Left ventricle myocardium inferior (tissue), 1 donor: ENCODE measurements around the gene OR5H2. TPM values are rescaled to one million over a fixed set of nuclear protein-coding genes. Genes with fewer than 3 reads are reported as not detected.

ENCODE experiments used
- DNase-seq: peaks from one replicate; pipeline ENCODE4 v3.0.0-alpha.2; 2020
- H3K27ac ChIP-seq: fragments of 200-600 bp; replicated peaks from 2 replicates; pipeline ENCODE4 v1.8.0; 2021
- H3K27me3 ChIP-seq: fragments of 200-600 bp; 2 replicates; pipeline ENCODE4 v1.8.0; 2021; ENCODE audit warnings: low read depth
- H3K36me3 ChIP-seq: fragments of 200-600 bp; 2 replicates; pipeline ENCODE4 v1.8.0; 2021
- H3K4me1 ChIP-seq: fragments of 200-600 bp; 2 replicates; pipeline ENCODE4 v1.8.0; 2021
- H3K4me3 ChIP-seq: fragments of 200-600 bp; 2 replicates; pipeline ENCODE4 v1.8.0; 2021; ENCODE audit warnings: mild to moderate bottlenecking, moderate library complexity
- H3K9me3 ChIP-seq: fragments of 200-600 bp; replicated peaks from 2 replicates; pipeline ENCODE4 v1.8.0; 2021
- CTCF ChIP-seq: fragments of 200-600 bp; IDR thresholded peaks from 2 replicates; pipeline ENCODE4 v1.8.0; 2021; ENCODE audit warnings: antibody characterized with exemption, mild to moderate bottlenecking, borderline replicate concordance
- intact Hi-C: fragments of 100-400 bp; cut with micrococcal nuclease; formaldehyde crosslinking; loops from one replicate; pipeline ENCODE4 v1.11.0; 2022
- total RNA-seq: library from RNA; stranded (reverse); fragmentation: NEBNext Ultra II Directional; extraction: Animal tissue kit (Norgen Biotek cat#: 25700); gene quantifications from one replicate; pipeline ENCODE4 v1.2.1, GENCODE V29; 2021
- donor health status: DM: no; HTN: yes; CAD: no; lungs with severe emphysema.

Gene OR5H2
- total RNA-seq, 1 donor from 2014 or later, result not detected

GRCh38 chr3:98329392-98330124 is 47.3 kb downstream of the OR5H2 start:
- Histone ChIP-seq H3K4me1 (no peaks in the 10 kb centered on the region), H3K27me3 (peaks cover 29% of the 10 kb centered on the region), H3K27ac (no peak overlapping the region), H3K36me3 (no peaks in the 10 kb centered on the region), H3K9me3 (no peaks in the 10 kb centered on the region), H3K4me3 (no peak overlapping the region)
- peak; percentile 66 for TF ChIP-seq CTCF
- peak; percentile 12 for DNase-seq
- intact Hi-C loops, result loop anchor here (5.0 kb wide), 1 partner anchor 287 kb away; no protein-coding TSS in a partner anchor

GRCh38 chr3:98331329-98331728 is 49.0 kb downstream of the OR5H2 start:
- Histone ChIP-seq H3K9me3 (no peaks in the 10 kb centered on the region), H3K4me1 (no peaks in the 10 kb centered on the region), H3K4me3 (no peak overlapping the region), H3K36me3 (no peaks in the 10 kb centered on the region), H3K27ac (no peak overlapping the region), H3K27me3 (peaks cover 31% of the 10 kb centered on the region)
- DNase-seq, result no peak
- intact Hi-C loops, result no loop called here
- no peak for TF ChIP-seq CTCF

Other genes starting within 250 kb of the OR5H2 start
- not detected for gene GABRR3, start 247.2 kb upstream of the OR5H2 start, total RNA-seq
- not detected for gene OR5AC2, start 195.3 kb upstream of the OR5H2 start, total RNA-seq
- not detected for gene OR5H1, start 151.8 kb upstream of the OR5H2 start, total RNA-seq
- gene OR5H14, start 135.0 kb upstream of the OR5H2 start, total RNA-seq, result not detected
- not detected for gene OR5H15, start 115.8 kb upstream of the OR5H2 start, total RNA-seq
- not detected for gene OR5H6, start 18.3 kb upstream of the OR5H2 start, total RNA-seq
- gene OR5K4, start 71.3 kb downstream of the OR5H2 start, total RNA-seq, result not detected
- not detected for gene OR5K3, start 108.2 kb downstream of the OR5H2 start, total RNA-seq
- not detected for gene OR5K1, start 180.7 kb downstream of the OR5H2 start, total RNA-seq
- not detected for gene OR5K2, start 215.2 kb downstream of the OR5H2 start, total RNA-seq
- 69.9 TPM for gene CLDND1, start 240.4 kb downstream of the OR5H2 start, total RNA-seq
- not detected for gene GPR15, start 249.5 kb downstream of the OR5H2 start, total RNA-seq